Left lung (tissue), 10 donors: ENCODE results near the gene MYH9. TPM values are rescaled to one million over a fixed set of nuclear protein-coding genes. Genes with fewer than 3 reads are reported as not detected.

Experiments used
- ATAC-seq: fragments of 200-7000 bp; cut with Tn5 transposase; one replicate; pipeline ENCODE4 v1.9.1; 2020; ENCODE audit warnings: moderate library complexity
- DNase-seq, 4 donors: peaks; one replicate each; pipeline ENCODE4 v3.0.0-alpha.2; 2013 to 2020
- H3K27ac ChIP-seq, 2 donors: fragments of 200-600 bp; sonication (generic) in 1 of 2; one replicate each; pipeline versions ENCODE4 v1.5.0 to v1.8.0; 2020 to 2021
- H3K27me3 ChIP-seq, 2 donors: fragments of 200-600 bp; sonication (generic) in 1 of 2; one replicate each; pipeline versions ENCODE4 v1.5.0 to v1.8.0; 2020 to 2021
- H3K36me3 ChIP-seq, 2 donors: fragments of 200-600 bp; sonication (generic) in 1 of 2; one replicate each; pipeline versions ENCODE4 v1.5.0 to v1.8.0; 2020 to 2021
- H3K4me1 ChIP-seq, 2 donors: fragments of 200-600 bp; one replicate each; pipeline ENCODE4 v1.8.0; 2021
- H3K4me3 ChIP-seq, 2 donors: fragments of 200-600 bp; sonication (generic) in 1 of 2; one replicate each; pipeline versions ENCODE4 v1.5.0 to v1.8.0; 2020 to 2021; ENCODE audit warnings: mild to moderate bottlenecking in 1 of 2
- H3K9me3 ChIP-seq, 2 donors: fragments of 200-600 bp; sonication (generic) in 1 of 2; one replicate each; pipeline versions ENCODE4 v1.5.0 to v1.8.0; 2020 to 2021
- CTCF ChIP-seq, 2 donors: fragments of 200-600 bp; sonication (generic) in 1 of 2; IDR thresholded peaks; one replicate each; pipeline versions ENCODE4 v1.5.0 to v1.8.0; 2021; ENCODE audit warnings: antibody characterized with exemption in 2 of 2
- intact Hi-C, 2 donors: fragments of 100-400 bp; cut with DNase I; formaldehyde crosslinking; loops; one replicate each; pipeline versions ENCODE4 v1.11.2 to v1.14.2; 2022
- polyA plus RNA-seq, 6 donors: library from polyadenylated mRNA; unstranded; fragments of 120-200 nt; gene quantifications; one replicate each; pipeline ENCODE4 v1.2.1, GENCODE V29; 2013; ENCODE audit not compliant: insufficient read length in 6 of 6
- total RNA-seq, 2 donors: library from RNA; stranded (reverse); fragmentation: NEBNext Ultra II Directional; extraction: Animal tissue kit (Norgen Biotek cat#: 25700); gene quantifications; one replicate each; pipeline ENCODE4 v1.2.1, GENCODE V29; 2021
- donor health status: DM: no; HTN: yes; CAD: no.
- donor health status: DM: no; HTN: no; CAD: no.

Gene MYH9
- total and polyA plus RNA-seq, 8 donors = 225 to 761 (median 270) TPM

- Histone ChIP-seq H3K27ac (peak overlapping the region; percentile 73 to 80), H3K4me3 (no peak overlapping the region), H3K27me3 (no peaks in the 10 kb centered on the region), H3K9me3 (no peaks in the 10 kb centered on the region), H3K36me3 (no peaks in the 10 kb centered on the region), H3K4me1 (peaks cover 10 to 46% of the 10 kb centered on the region in 2 donors)
- peak; percentile 66 for ATAC-seq
- peak in 3 of 4 donors; percentile 45 to 85 (median 73) for DNase-seq
- intact Hi-C loops = no loop called here
- no peak for TF ChIP-seq CTCF (IDR thresholded peaks at IDR 0.05)
These were observed 31.6 kb upstream of the MYH9 start for GRCh38 chr22:36419177-36419911.

GRCh38 chr22:36417281-36417686, 29.5 kb upstream of the MYH9 start:
- ATAC-seq = peak; percentile 79
- Histone ChIP-seq H3K27me3 (no peaks in the 10 kb centered on the region), H3K9me3 (no peaks in the 10 kb centered on the region), H3K27ac (peak overlapping the region; percentile 14 to 18), H3K4me3 (no peak overlapping the region), H3K36me3 (no peaks in the 10 kb centered on the region), H3K4me1 (peaks cover 10 to 34% of the 10 kb centered on the region in 2 donors)
- peak in 1 of 4 donors; percentile 66 for DNase-seq
- TF ChIP-seq CTCF (IDR thresholded peaks at IDR 0.05) = no peak
- intact Hi-C loops = no loop called here

GRCh38 chr22:36415415-36416168, 27.8 kb upstream of the MYH9 start:
- H3K9me3 ChIP-seq = no peaks in the 10 kb centered on the region
- no peak for ATAC-seq
- H3K4me1 ChIP-seq = peaks cover 10 to 41% of the 10 kb centered on the region in 2 donors
- no peaks in the 10 kb centered on the region for H3K36me3 ChIP-seq
- H3K27ac ChIP-seq = no peak overlapping the region
- no peaks in the 10 kb centered on the region for H3K27me3 ChIP-seq
- H3K4me3 ChIP-seq = no peak overlapping the region
- TF ChIP-seq CTCF (IDR thresholded peaks at IDR 0.05) = no peak
- DNase-seq = no peak
- intact Hi-C loops = no loop called here

GRCh38 chr22:36413022-36413775, 25.4 kb upstream of the MYH9 start:
- no peak overlapping the region for H3K4me3 ChIP-seq
- no peaks in the 10 kb centered on the region for H3K9me3 ChIP-seq
- DNase-seq (no peak), ATAC-seq (no peak)
- H3K27me3 ChIP-seq = no peaks in the 10 kb centered on the region
- intact Hi-C loops = no loop called here
- no peaks in the 10 kb centered on the region for H3K36me3 ChIP-seq
- H3K27ac ChIP-seq = no peak overlapping the region
- H3K4me1 ChIP-seq = peaks cover 0 to 41% of the 10 kb centered on the region in 2 donors
- TF ChIP-seq CTCF (IDR thresholded peaks at IDR 0.05) = no peak
